Endothelial cell (in vitro differentiated cells): ENCODE data around the gene CPED1. TPM values are rescaled to one million over a fixed set of nuclear protein-coding genes. Genes with fewer than 3 reads are reported as not detected.
A peak's percentile ranks its signal among the peaks of the same experiment; 100 is the strongest.

Source experiments
- DNase-seq: peaks from one replicate; pipeline ENCODE4 v3.0.0; 2021; ENCODE audit warnings: low spot score
- H3K27ac Mint-ChIP-seq: one replicate; pipeline ENCODE4 v1.8.0; 2021; ENCODE audit warnings: mixed read lengths, inconsistent platforms; ENCODE audit not compliant: unreplicated experiment
- H3K27me3 Mint-ChIP-seq: one replicate; pipeline ENCODE4 v1.8.0; 2021; ENCODE audit warnings: mild to moderate bottlenecking, moderate library complexity, mixed read lengths, inconsistent platforms; ENCODE audit not compliant: unreplicated experiment
- H3K36me3 Mint-ChIP-seq: one replicate; pipeline ENCODE4 v1.8.0; 2021; ENCODE audit warnings: mild to moderate bottlenecking, low read depth, mixed read lengths, inconsistent platforms; ENCODE audit not compliant: unreplicated experiment
- H3K4me1 Mint-ChIP-seq: one replicate; pipeline ENCODE4 v1.8.0; 2021; ENCODE audit warnings: mild to moderate bottlenecking, mixed read lengths, inconsistent platforms; ENCODE audit not compliant: unreplicated experiment
- H3K4me3 Mint-ChIP-seq: one replicate; pipeline ENCODE4 v1.8.0; 2021; ENCODE audit warnings: mild to moderate bottlenecking, mixed read lengths, inconsistent platforms; ENCODE audit not compliant: unreplicated experiment
- H3K9me3 Mint-ChIP-seq: one replicate; pipeline ENCODE4 v1.8.0; 2021; ENCODE audit warnings: mixed read lengths, inconsistent platforms; ENCODE audit not compliant: unreplicated experiment
- total RNA-seq: library from RNA; stranded (reverse); fragmentation: NEBNext Ultra II Directional; extraction: Animal tissue kit (Norgen Biotek cat#: 25700); gene quantifications from one replicate; pipeline ENCODE4 v1.2.1, GENCODE V29; 2021; ENCODE audit not compliant: unreplicated experiment
- TF ChIP-seq, protein P1 (sequence below): fragments of 200-600 bp; sonication (generic); IDR thresholded peaks from one replicate; pipeline ENCODE4 v1.5.0; 2021; ENCODE audit warnings: antibody characterized with exemption; ENCODE audit not compliant: unreplicated experiment

Gene CPED1
- total RNA-seq, 1 donor from 2014 or later, result 1.8 TPM

DNA sequence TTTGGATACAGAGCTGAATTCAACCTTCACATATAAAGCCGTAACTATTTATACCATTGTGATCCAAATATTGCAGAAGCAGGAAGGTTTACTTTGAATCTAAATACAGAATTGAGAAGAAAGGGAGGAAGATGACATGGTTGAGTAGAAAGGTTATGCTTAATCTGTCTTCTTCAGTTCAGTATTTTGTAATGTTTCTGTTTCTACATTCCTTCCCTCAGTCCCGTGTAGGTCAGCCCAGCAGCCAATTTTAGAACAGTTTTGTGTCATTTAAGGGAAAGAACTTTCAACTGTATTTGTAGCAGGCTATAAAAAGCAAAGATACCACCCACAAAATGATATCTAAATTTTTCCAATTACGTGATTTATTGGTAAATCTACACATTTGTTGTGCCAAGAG, 97.4 kb downstream of the CPED1 start:
- no peaks in the 10 kb centered on the region for H3K4me1 Mint-ChIP-seq
- H3K27me3 Mint-ChIP-seq, result peaks cover 1% of the 10 kb centered on the region
- no peak overlapping the region for H3K27ac Mint-ChIP-seq
- no peaks in the 10 kb centered on the region for H3K9me3 Mint-ChIP-seq
- no peak for DNase-seq
- TF ChIP-seq, protein P1, sequence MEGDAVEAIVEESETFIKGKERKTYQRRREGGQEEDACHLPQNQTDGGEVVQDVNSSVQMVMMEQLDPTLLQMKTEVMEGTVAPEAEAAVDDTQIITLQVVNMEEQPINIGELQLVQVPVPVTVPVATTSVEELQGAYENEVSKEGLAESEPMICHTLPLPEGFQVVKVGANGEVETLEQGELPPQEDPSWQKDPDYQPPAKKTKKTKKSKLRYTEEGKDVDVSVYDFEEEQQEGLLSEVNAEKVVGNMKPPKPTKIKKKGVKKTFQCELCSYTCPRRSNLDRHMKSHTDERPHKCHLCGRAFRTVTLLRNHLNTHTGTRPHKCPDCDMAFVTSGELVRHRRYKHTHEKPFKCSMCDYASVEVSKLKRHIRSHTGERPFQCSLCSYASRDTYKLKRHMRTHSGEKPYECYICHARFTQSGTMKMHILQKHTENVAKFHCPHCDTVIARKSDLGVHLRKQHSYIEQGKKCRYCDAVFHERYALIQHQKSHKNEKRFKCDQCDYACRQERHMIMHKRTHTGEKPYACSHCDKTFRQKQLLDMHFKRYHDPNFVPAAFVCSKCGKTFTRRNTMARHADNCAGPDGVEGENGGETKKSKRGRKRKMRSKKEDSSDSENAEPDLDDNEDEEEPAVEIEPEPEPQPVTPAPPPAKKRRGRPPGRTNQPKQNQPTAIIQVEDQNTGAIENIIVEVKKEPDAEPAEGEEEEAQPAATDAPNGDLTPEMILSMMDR, result no peak
- H3K4me3 Mint-ChIP-seq, result no peak overlapping the region
- H3K36me3 Mint-ChIP-seq, result no peaks in the 10 kb centered on the region

DNA sequence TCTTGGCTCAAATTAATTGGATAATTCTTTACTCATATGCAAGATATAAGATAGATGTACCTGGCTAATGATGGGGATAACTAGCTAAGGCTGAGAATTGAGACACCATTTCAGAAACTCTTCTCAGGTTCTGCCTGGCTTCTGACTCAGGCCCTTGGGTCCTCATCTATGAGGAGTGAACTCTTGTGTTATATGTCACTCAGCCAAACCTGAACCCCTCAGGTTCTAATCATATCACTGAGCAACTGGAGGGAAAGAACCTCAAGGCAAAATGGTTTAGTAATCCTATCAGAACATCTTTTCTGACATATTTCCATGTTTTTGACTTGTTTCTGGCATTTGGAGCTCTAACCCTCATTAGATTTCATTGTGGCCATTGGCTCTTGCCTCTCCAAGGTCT, 100.4 kb downstream of the CPED1 start:
- no peak for DNase-seq
- Mint-ChIP-seq H3K27ac (no peak overlapping the region), H3K9me3 (no peaks in the 10 kb centered on the region), H3K4me1 (peaks cover 2% of the 10 kb centered on the region), H3K27me3 (peaks cover 1% of the 10 kb centered on the region), H3K4me3 (no peak overlapping the region), H3K36me3 (no peaks in the 10 kb centered on the region)
- TF ChIP-seq, protein P1, result no peak

DNA sequence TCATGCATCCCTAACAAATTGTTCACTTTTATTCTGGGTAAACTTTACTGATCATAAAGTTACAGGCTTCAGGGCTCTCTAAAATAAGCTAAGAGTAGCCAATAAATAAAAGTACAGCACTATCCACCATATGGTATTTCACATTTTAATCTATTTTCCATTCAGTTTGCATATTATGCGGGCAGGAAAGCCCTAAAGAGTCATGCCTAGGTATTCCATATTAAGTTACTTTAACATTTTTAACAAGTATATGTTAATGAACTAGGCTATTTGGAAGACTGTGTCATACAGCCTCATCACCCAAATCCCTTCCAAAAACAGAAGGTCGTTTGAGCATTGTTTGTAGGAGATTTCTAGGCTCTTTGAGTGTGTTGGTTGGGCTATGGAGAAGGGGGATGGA, 106.3 kb downstream of the CPED1 start:
- TF ChIP-seq, protein P1, result no peak
- peaks cover 2% of the 10 kb centered on the region for H3K4me1 Mint-ChIP-seq
- H3K36me3 Mint-ChIP-seq, result no peaks in the 10 kb centered on the region

DNA sequence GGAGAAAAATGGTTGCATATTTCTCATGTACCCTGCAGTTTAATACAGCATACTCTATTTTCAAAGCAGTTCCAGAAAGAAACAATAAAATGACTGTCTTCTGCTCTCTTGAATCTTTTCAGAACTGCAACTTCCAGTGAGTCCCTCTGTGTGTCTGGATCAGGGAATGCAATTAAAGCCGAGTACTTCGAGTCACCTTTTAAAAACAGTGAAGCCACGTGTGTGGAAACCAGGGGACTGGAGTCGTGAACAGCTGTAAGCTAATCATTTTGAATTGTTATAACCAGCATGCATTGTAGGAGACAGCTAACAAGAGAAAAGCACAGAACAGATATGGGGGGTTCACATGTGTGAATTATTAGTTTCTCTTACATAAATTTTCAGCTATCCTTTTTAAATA, 109.1 kb downstream of the CPED1 start:
- no peak overlapping the region for H3K27ac Mint-ChIP-seq
- no peaks in the 10 kb centered on the region for H3K36me3 Mint-ChIP-seq
- peaks cover 8% of the 10 kb centered on the region for H3K4me1 Mint-ChIP-seq
- TF ChIP-seq, protein P1, result no peak
- H3K9me3 Mint-ChIP-seq, result no peaks in the 10 kb centered on the region
- no peak for DNase-seq
- no peak overlapping the region for H3K4me3 Mint-ChIP-seq
- no peaks in the 10 kb centered on the region for H3K27me3 Mint-ChIP-seq

More for the DNA sequence above, 106.3 kb downstream of the CPED1 start:
- H3K27ac Mint-ChIP-seq, result no peak overlapping the region
- H3K27me3 Mint-ChIP-seq, result no peaks in the 10 kb centered on the region
- H3K4me3 Mint-ChIP-seq, result no peak overlapping the region
- no peak for DNase-seq
- no peaks in the 10 kb centered on the region for H3K9me3 Mint-ChIP-seq

DNA sequence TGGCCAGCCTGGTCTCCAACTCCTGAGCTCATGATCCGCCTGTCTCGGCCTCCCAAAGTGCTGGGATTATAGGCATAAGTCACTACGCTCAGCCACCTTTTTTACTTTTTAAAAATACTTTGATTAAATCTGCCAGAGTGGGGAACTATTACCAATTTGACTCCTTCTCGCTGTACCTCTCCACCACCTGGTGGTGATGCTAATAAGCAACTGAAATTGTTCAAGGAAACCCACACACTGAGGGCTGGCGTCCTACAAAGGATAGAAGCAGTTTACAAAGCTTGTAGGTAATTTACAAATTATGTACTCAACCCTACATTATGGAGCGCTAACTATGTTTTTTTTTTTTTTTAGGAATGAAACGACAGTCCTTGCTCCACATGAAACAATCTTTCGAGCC, 111.1 kb downstream of the CPED1 start:
- H3K4me1 Mint-ChIP-seq, result peaks cover 17% of the 10 kb centered on the region
- TF ChIP-seq, protein P1, result peak; percentile 30
- no peak overlapping the region for H3K4me3 Mint-ChIP-seq
- DNase-seq, result no peak
- H3K36me3 Mint-ChIP-seq, result no peaks in the 10 kb centered on the region
- no peak overlapping the region for H3K27ac Mint-ChIP-seq
- no peaks in the 10 kb centered on the region for H3K9me3 Mint-ChIP-seq
- H3K27me3 Mint-ChIP-seq, result no peaks in the 10 kb centered on the region
